Mesothelial cell of epicardium (in vitro differentiated cells): Measurements from ENCODE around the gene PDE6G. TPM values are rescaled to one million over a fixed set of nuclear protein-coding genes. Genes with fewer than 3 reads are reported as not detected.

Experiments used
- DNase-seq, 2 experiments: peaks; one replicate each; pipeline ENCODE4 v3.0.0; 2021; ENCODE audit warnings: low spot score in 2 of 2; ENCODE audit not compliant: unreplicated experiment in 2 of 2
- H3K27ac Mint-ChIP-seq: 2 replicates; pipeline ENCODE4 v1.8.0; 2021; ENCODE audit warnings: mixed read lengths
- H3K27me3 Mint-ChIP-seq: 2 replicates; pipeline ENCODE4 v1.8.0; 2021; ENCODE audit warnings: low read depth, mixed read lengths
- H3K36me3 Mint-ChIP-seq: 2 replicates; pipeline ENCODE4 v1.8.0; 2021; ENCODE audit warnings: mixed read lengths
- H3K4me1 Mint-ChIP-seq: 2 replicates; pipeline ENCODE4 v1.8.0; 2021; ENCODE audit warnings: mixed read lengths
- H3K4me3 Mint-ChIP-seq: 2 replicates; pipeline ENCODE4 v1.8.0; 2021; ENCODE audit warnings: mild to moderate bottlenecking, moderate library complexity, mixed read lengths
- H3K9me3 Mint-ChIP-seq: 2 replicates; pipeline ENCODE4 v1.8.0; 2021; ENCODE audit warnings: mixed read lengths
- total RNA-seq: library from RNA; stranded (reverse); gene quantifications from 3 replicates; pipeline ENCODE4 v1.2.1, GENCODE V29; 2021
- TF ChIP-seq, protein P1 (sequence below): fragments of 200-600 bp; sonication (generic); IDR thresholded peaks from one replicate; pipeline ENCODE4 v1.5.0; 2021; ENCODE audit warnings: antibody characterized with exemption; ENCODE audit not compliant: unreplicated experiment

Gene PDE6G
- total RNA-seq, 1 donor from 2014 or later = 1.4 TPM

DNA sequence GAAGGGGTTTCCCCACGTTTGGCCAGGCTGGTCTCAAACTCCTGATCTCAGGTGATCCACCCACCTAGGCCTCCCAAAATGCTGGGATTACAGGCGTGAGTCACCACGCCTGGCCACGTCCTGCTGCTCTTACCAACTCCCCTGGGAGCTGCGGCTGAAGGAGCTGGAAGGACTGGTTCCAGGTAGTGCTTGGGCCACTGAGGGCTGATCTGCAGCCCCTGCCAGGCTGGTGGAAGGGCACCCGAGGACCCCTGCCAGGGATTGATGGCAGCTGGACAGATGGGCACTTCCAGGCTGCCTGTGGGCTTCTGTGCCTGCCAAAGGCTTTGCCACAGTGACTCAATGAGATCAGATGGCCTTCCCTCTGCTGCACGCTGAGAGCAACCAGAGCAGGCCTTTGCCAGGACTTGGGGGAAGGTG lies 7.7 kb upstream of the PDE6G start:
- Mint-ChIP-seq H3K9me3 (no peaks in the 10 kb centered on the region), H3K4me3 (no peak overlapping the region), H3K36me3 (peaks cover 2% of the 10 kb centered on the region), H3K4me1 (peaks cover 26% of the 10 kb centered on the region), H3K27me3 (no peaks in the 10 kb centered on the region), H3K27ac (no peak overlapping the region)
- TF ChIP-seq, protein P1, sequence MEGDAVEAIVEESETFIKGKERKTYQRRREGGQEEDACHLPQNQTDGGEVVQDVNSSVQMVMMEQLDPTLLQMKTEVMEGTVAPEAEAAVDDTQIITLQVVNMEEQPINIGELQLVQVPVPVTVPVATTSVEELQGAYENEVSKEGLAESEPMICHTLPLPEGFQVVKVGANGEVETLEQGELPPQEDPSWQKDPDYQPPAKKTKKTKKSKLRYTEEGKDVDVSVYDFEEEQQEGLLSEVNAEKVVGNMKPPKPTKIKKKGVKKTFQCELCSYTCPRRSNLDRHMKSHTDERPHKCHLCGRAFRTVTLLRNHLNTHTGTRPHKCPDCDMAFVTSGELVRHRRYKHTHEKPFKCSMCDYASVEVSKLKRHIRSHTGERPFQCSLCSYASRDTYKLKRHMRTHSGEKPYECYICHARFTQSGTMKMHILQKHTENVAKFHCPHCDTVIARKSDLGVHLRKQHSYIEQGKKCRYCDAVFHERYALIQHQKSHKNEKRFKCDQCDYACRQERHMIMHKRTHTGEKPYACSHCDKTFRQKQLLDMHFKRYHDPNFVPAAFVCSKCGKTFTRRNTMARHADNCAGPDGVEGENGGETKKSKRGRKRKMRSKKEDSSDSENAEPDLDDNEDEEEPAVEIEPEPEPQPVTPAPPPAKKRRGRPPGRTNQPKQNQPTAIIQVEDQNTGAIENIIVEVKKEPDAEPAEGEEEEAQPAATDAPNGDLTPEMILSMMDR = no peak
- DNase-seq = no peak

DNA sequence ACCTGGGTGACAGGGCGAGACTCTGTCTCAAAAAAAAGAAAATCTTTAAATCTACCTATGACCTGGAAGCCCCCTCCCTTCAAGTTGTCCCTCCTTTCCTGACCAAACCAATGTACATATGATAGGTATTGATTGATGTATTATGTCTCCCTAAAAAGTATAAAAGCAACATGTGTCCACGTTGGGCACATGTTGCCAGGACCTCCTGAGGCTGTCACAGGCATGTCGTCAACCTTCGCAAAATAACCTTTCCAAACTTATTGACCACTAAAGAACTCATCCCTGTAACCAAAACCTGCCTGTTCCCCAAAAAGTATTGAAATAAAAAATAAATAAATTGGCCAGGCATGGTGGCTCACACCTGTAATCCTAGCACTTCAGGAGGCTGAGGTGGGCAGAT lies 5.7 kb upstream of the PDE6G start:
- H3K27ac Mint-ChIP-seq = no peak overlapping the region
- peaks cover 14% of the 10 kb centered on the region for H3K4me1 Mint-ChIP-seq
- H3K9me3 Mint-ChIP-seq = no peaks in the 10 kb centered on the region
- H3K27me3 Mint-ChIP-seq = no peaks in the 10 kb centered on the region
- H3K4me3 Mint-ChIP-seq = no peak overlapping the region
- no peak for DNase-seq
- no peaks in the 10 kb centered on the region for H3K36me3 Mint-ChIP-seq
- TF ChIP-seq, protein P1 = no peak

DNA sequence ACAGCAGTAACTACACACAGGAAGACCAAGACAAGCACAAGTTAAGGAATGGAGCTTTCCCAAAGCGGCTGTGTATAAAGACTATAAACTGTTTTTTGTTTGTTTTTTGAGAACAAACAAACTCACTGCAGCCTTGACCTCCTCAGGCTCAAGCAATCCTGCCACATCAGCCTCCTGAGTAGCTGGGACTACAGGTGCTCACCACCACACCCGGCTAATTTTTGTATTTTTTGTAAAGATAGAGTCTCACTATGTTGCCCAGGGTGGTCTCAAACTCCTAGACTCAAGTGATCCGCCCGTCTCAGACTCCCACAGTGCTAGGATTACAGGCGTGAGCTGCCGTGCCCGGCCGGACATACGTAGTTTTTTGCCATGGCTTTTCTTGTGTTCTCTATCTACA lies 4.1 kb upstream of the PDE6G start:
- H3K27me3 Mint-ChIP-seq = no peaks in the 10 kb centered on the region
- no peak overlapping the region for H3K27ac Mint-ChIP-seq
- no peak for DNase-seq
- H3K9me3 Mint-ChIP-seq = no peaks in the 10 kb centered on the region
- H3K36me3 Mint-ChIP-seq = no peaks in the 10 kb centered on the region
- peaks cover 3% of the 10 kb centered on the region for H3K4me1 Mint-ChIP-seq
- no peak overlapping the region for H3K4me3 Mint-ChIP-seq
- TF ChIP-seq, protein P1 = no peak

DNA sequence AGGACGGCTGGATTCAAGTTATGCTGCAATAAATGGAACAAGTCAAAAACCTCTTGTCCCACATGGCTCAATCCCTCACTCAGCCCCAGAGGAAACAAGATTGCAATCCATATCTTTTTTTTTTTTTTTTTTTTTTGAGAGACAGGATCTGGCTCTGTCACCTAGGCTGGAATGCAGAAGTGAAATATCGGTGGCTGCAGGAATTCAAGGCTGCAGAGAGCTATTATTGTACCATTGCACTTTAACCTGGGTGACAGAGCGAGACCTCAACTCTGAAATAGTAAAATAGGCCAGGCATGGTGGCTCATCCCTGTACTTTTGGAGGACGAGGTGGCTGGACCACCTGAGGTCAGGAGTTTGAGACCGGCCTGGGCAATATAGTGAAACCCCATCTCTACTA lies 2.7 kb upstream of the PDE6G start:
- TF ChIP-seq, protein P1 = no peak
- no peak for DNase-seq
- Mint-ChIP-seq H3K4me1 (peaks cover 3% of the 10 kb centered on the region), H3K4me3 (no peak overlapping the region), H3K36me3 (no peaks in the 10 kb centered on the region), H3K27me3 (no peaks in the 10 kb centered on the region), H3K9me3 (no peaks in the 10 kb centered on the region), H3K27ac (peak overlapping the region; percentile 50)

DNA sequence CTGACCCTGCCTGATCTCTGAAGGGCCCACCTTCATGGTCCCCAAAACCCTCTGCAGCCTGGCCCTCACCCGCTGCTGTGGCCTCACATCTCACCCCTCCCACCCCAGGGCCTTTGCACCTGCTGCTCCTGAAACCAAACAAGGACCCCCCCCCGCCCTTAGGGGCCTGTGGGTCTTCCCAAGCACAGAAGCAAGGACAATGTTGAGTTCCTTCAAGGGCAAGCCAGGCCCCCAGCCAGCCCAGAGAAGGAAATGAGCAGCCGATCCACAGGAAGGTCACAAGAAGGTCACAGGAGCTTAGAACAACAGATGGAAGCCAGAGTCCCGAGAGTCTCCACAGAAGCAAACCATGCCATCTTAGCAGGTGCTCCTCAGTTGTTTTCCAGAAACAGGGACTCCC lies 493 bp upstream of the PDE6G start:
- no peak overlapping the region for H3K27ac Mint-ChIP-seq
- H3K4me3 Mint-ChIP-seq = no peak overlapping the region
- H3K36me3 Mint-ChIP-seq = no peaks in the 10 kb centered on the region

More for the DNA sequence above, 493 bp upstream of the PDE6G start:
- TF ChIP-seq, protein P1 = no peak
- no peaks in the 10 kb centered on the region for H3K27me3 Mint-ChIP-seq
- no peaks in the 10 kb centered on the region for H3K9me3 Mint-ChIP-seq
- peaks cover 12% of the 10 kb centered on the region for H3K4me1 Mint-ChIP-seq
- DNase-seq = no peak
